CD14-positive monocyte (primary cell): Measurements from ENCODE around the gene RALGAPA2. TPM values are rescaled to one million over a fixed set of nuclear protein-coding genes. Genes with fewer than 3 reads are reported as not detected.

ENCODE experiments used
- DNase-seq, 3 donors: peaks; one replicate each; pipeline ENCODE4 v3.0.0-alpha.2; 2011 to 2022
- H2AFZ ChIP-seq: 2 replicates; pipeline ENCODE4 v1.6.0; 2012; ENCODE audit warnings: mild to moderate bottlenecking, low read depth, low read length, inconsistent platforms; ENCODE audit not compliant: insufficient read depth, poor library complexity, severe bottlenecking
- H3K27ac ChIP-seq, 2 donors: 1 replicate in 1 of 2; 2 replicates in 1 of 2; pipeline ENCODE4 v1.5.1; 2012 to 2013; ENCODE audit warnings: low read length in 2 of 2, control low read depth in 1 of 2, inconsistent platforms in 1 of 2, low read depth in 1 of 2, mild to moderate bottlenecking in 1 of 2
- H3K27me3 ChIP-seq, 2 donors: one replicate each; pipeline versions ENCODE4 v1.6.0 to v1.6.1; 2011 to 2013; ENCODE audit warnings: low read length in 2 of 2; ENCODE audit not compliant: control insufficient read depth in 2 of 2, insufficient read depth in 2 of 2
- H3K36me3 ChIP-seq, 2 donors: replicated peaks in 1 of 2; 1 replicate in 1 of 2; 2 replicates in 1 of 2; pipeline versions ENCODE4 v1.5.1 to v1.6.1; 2012 to 2013; ENCODE audit warnings: low read length in 2 of 2, control low read depth in 1 of 2, inconsistent platforms in 1 of 2, mild to moderate bottlenecking in 1 of 2; ENCODE audit not compliant: insufficient read depth in 2 of 2, control insufficient read depth in 1 of 2
- H3K4me1 ChIP-seq, 2 donors: 1 replicate in 1 of 2; 2 replicates in 1 of 2; pipeline versions ENCODE4 v1.5.1 to v1.6.1; 2012 to 2013; ENCODE audit warnings: low read length in 2 of 2, control low read depth in 1 of 2, inconsistent platforms in 1 of 2, mild to moderate bottlenecking in 1 of 2, moderate library complexity in 1 of 2; ENCODE audit not compliant: insufficient read depth in 2 of 2, control insufficient read depth in 1 of 2
- H3K4me2 ChIP-seq: replicated peaks from 2 replicates; pipeline ENCODE3; 2012; ENCODE audit warnings: low read length, moderate library complexity, mild to moderate bottlenecking; ENCODE audit not compliant: poor library complexity, severe bottlenecking; ENCODE audit errors: extremely low read depth
- H3K4me3 ChIP-seq, 3 experiments: fragments of 200-600 bp in 1 of 3; sonication (generic) in 1 of 3; replicated peaks in 1 of 3; 1 replicate in 2 of 3; 2 replicates in 1 of 3; pipeline ENCODE4 v1.5.1; 2011 to 2013; ENCODE audit warnings: low read length in 3 of 3, mild to moderate bottlenecking in 3 of 3, control low read depth in 2 of 3, low read depth in 2 of 3, inconsistent platforms in 1 of 3, moderate library complexity in 1 of 3
- H3K79me2 ChIP-seq: 2 replicates; pipeline ENCODE4 v1.6.0; 2012; ENCODE audit warnings: mild to moderate bottlenecking, control low read depth, inconsistent platforms, low read length, moderate library complexity; ENCODE audit not compliant: insufficient read depth
- H3K9ac ChIP-seq: 2 replicates; pipeline ENCODE4 v1.6.0; 2017; ENCODE audit warnings: low read length, mild to moderate bottlenecking; ENCODE audit not compliant: insufficient read depth, poor library complexity, severe bottlenecking
- H3K9me3 ChIP-seq, 2 donors: replicated peaks in 1 of 2; 1 replicate in 1 of 2; 2 replicates in 1 of 2; pipeline versions ENCODE4 v1.5.1 to v1.6.1; 2012 to 2013; ENCODE audit warnings: low read length in 2 of 2, control low read depth in 1 of 2; ENCODE audit not compliant: control insufficient read depth in 1 of 2, insufficient read depth in 1 of 2
- H4K20me1 ChIP-seq: 2 replicates; pipeline ENCODE4 v1.6.0; 2012; ENCODE audit warnings: mild to moderate bottlenecking, low read length, control low read depth, moderate library complexity; ENCODE audit not compliant: insufficient read depth
- H3K27ac Mint-ChIP-seq, 7 donors: one replicate each; pipeline ENCODE4 v1.8.0; 2020; ENCODE audit warnings: mild to moderate bottlenecking in 7 of 7, mixed read lengths in 7 of 7, moderate library complexity in 6 of 7, inconsistent platforms in 2 of 7
- H3K27me3 Mint-ChIP-seq, 3 donors: one replicate each; pipeline ENCODE4 v1.8.0; 2021 to 2022; ENCODE audit warnings: low read depth in 3 of 3, mild to moderate bottlenecking in 3 of 3, mixed read lengths in 3 of 3, moderate library complexity in 3 of 3, inconsistent platforms in 1 of 3
- H3K36me3 Mint-ChIP-seq, 2 donors: one replicate each; pipeline ENCODE4 v1.8.0; 2020; ENCODE audit warnings: mixed read lengths in 2 of 2, inconsistent platforms in 1 of 2, mild to moderate bottlenecking in 1 of 2
- H3K4me1 Mint-ChIP-seq: one replicate; pipeline ENCODE4 v1.8.0; 2020; ENCODE audit warnings: mild to moderate bottlenecking, mixed read lengths
- H3K4me3 Mint-ChIP-seq, 2 donors: one replicate each; pipeline ENCODE4 v1.8.0; 2020; ENCODE audit warnings: mild to moderate bottlenecking in 2 of 2, mixed read lengths in 2 of 2, moderate library complexity in 1 of 2
- H3K9me3 Mint-ChIP-seq, 7 donors: one replicate each; pipeline ENCODE4 v1.8.0; 2020 to 2022; ENCODE audit warnings: mixed read lengths in 7 of 7, mild to moderate bottlenecking in 6 of 7, moderate library complexity in 6 of 7, inconsistent platforms in 2 of 7
- WGBS: methylation state at CpG from one replicate; pipeline ENCODE4 v1.1.5; 2013; ENCODE audit warnings: missing lambda C conversion rate; ENCODE audit not compliant: insufficient coverage; 5-methylcytosine and 5-hydroxymethylcytosine counted together
- intact Hi-C, 2 donors: fragments of 100-400 bp; cut with micrococcal nuclease; formaldehyde crosslinking; loops; one replicate each; pipeline versions ENCODE4 v1.15.0 to v1.15.1; 2023
- polyA plus RNA-seq, 3 donors: library from polyadenylated mRNA; depleted of rRNA in 1 of 3; unstranded in 2 of 3; stranded (reverse) in 1 of 3; fragments of 300-500 nt in 2 of 3; fragments of >200 nt in 1 of 3; fragmentation: Illumina TruSeq in 2 of 3; gene quantifications; 1 replicate in 2 of 3; 2 replicates in 1 of 3; pipeline ENCODE4 v1.2.3, GENCODE V29; 2012 to 2021
- TF ChIP-seq, protein P1 (sequence below): fragments of 200-600 bp; IDR thresholded peaks from one replicate; pipeline ENCODE4 v1.8.0; 2022; ENCODE audit warnings: antibody characterized with exemption, mild to moderate bottlenecking

The RALGAPA2 gene
- polyA plus RNA-seq, 3 donors: 6.2 to 13.0 (median 8.9) TPM

DNA sequence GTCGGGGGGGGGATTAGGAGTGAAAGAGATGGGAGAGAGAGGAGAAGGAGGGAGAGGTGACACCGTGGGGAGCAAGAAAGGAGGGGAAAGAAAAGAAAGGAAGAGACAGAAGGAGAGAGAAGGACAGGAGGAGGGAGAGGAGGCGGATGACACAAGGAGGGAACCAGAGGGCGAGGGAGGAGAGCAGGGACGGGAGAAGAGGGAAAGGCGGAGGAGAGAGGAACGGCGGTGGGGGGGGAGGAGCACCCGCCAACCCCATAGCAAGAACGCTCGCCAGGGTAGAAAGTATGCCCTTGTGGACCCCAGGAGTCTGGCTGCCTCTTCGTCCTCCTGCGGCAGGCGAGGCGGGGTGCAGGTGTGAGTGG lies 349.0 kb downstream of the RALGAPA2 start:
- Mint-ChIP-seq H3K9me3 (peaks cover 0 to 29% (median 6%) of the 10 kb centered on the region in 7 donors), H3K27ac (no peak overlapping the region), H3K4me3 (peak overlapping the region; percentile 65 to 87), H3K27me3 (peaks cover 74 to 83% (median 78%) of the 10 kb centered on the region in 3 donors), H3K36me3 (peaks cover 2 to 4% of the 10 kb centered on the region in 2 donors), H3K4me1 (peaks cover 47% of the 10 kb centered on the region)
- Histone ChIP-seq H3K4me1 (peaks cover 32 to 47% of the 10 kb centered on the region in 2 donors), H3K4me3 (peak overlapping the region in 1 of 3 experiments; percentile 44), H3K27ac (no peak overlapping the region), H3K79me2 (no peaks in the 10 kb centered on the region), H3K27me3 (peaks cover 64 to 76% of the 10 kb centered on the region in 2 donors), H2AFZ (no peak overlapping the region), H3K9ac (no peak overlapping the region), H3K9me3 (peaks cover 0 to 18% of the 10 kb centered on the region in 2 donors), H3K4me2 (peak overlapping the region; percentile 56), H3K36me3 (no peaks in the 10 kb centered on the region), H4K20me1 (no peaks in the 10 kb centered on the region)
- TF ChIP-seq, protein P1, sequence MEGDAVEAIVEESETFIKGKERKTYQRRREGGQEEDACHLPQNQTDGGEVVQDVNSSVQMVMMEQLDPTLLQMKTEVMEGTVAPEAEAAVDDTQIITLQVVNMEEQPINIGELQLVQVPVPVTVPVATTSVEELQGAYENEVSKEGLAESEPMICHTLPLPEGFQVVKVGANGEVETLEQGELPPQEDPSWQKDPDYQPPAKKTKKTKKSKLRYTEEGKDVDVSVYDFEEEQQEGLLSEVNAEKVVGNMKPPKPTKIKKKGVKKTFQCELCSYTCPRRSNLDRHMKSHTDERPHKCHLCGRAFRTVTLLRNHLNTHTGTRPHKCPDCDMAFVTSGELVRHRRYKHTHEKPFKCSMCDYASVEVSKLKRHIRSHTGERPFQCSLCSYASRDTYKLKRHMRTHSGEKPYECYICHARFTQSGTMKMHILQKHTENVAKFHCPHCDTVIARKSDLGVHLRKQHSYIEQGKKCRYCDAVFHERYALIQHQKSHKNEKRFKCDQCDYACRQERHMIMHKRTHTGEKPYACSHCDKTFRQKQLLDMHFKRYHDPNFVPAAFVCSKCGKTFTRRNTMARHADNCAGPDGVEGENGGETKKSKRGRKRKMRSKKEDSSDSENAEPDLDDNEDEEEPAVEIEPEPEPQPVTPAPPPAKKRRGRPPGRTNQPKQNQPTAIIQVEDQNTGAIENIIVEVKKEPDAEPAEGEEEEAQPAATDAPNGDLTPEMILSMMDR: no peak
- intact Hi-C loops: no loop called here
- 6% methylated on average over 15 of the region's 15 CpGs for WGBS
- no peak for DNase-seq

DNA sequence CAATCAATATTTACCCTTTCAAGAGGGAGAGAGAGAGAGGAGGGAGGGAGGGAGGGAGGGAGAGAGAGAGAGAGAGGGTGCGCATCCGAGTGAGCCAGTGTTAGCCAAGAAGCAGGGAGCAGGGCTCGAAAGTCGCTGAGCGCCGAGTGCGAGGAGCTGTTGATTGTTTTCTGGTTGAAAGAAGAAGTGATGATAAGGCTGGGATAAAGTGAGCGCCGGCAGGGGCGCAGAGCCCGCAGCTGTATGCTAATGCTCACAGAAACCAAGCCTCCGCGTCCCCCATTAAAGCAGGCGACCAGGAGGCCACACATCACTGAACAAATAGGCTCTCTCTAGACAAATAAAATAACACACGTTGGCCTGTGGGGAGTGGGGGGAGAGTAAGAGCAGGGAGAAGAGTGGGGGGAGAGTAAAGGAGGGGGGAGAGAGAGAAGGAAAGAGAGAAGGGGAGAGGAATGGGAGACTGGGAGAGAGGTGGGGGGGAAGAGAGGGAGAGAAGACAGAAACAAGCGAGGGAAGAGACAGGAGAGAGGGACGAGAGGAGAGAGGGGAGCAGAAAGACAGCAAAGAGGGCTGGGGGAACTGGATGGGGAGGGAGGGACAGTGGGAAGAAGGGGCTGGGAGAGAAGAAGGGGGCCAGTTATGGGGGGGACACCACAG lies 349.5 kb downstream of the RALGAPA2 start:
- Histone ChIP-seq H3K36me3 (no peaks in the 10 kb centered on the region), H4K20me1 (no peaks in the 10 kb centered on the region), H3K9ac (no peak overlapping the region), H2AFZ (no peak overlapping the region), H3K4me3 (no peak overlapping the region), H3K9me3 (peaks cover 0 to 18% of the 10 kb centered on the region in 2 donors), H3K27ac (no peak overlapping the region), H3K27me3 (peaks cover 64 to 76% of the 10 kb centered on the region in 2 donors), H3K4me1 (peaks cover 32 to 44% of the 10 kb centered on the region in 2 donors), H3K79me2 (no peaks in the 10 kb centered on the region), H3K4me2 (no peak overlapping the region)
- no peak for DNase-seq
- 7% methylated on average over 4 of the region's 17 CpGs for WGBS
- intact Hi-C loops: no loop called here
- no peak overlapping the region for H3K27ac Mint-ChIP-seq
- peaks cover 2 to 4% of the 10 kb centered on the region in 2 donors for H3K36me3 Mint-ChIP-seq
- peak overlapping the region in 1 of 2 donors; percentile 87 for H3K4me3 Mint-ChIP-seq
- peaks cover 74 to 83% (median 81%) of the 10 kb centered on the region in 3 donors for H3K27me3 Mint-ChIP-seq
- TF ChIP-seq, protein P1: no peak
- peaks cover 47% of the 10 kb centered on the region for H3K4me1 Mint-ChIP-seq
- peaks cover 0 to 29% (median 6%) of the 10 kb centered on the region in 7 donors for H3K9me3 Mint-ChIP-seq
